WTC11 (cell line): ENCODE data around the gene TMED5. TPM values are rescaled to one million over a fixed set of nuclear protein-coding genes. Genes with fewer than 3 reads are reported as not detected.

Experiments
- ATAC-seq: fragments of 200-7000 bp; cut with Tn5 transposase; 2 replicates; pipeline ENCODE4 v1.10.0; 2021; ENCODE audit warnings: mild to moderate bottlenecking, moderate library complexity
- CTCF ChIA-PET: fragments of 300-600 bp; sonication (Branson Sonifier 250); formaldehyde crosslinking; loops from one replicate; lab custom pipeline; 2021; ENCODE audit warnings: antibody characterized with exemption; lab: Charles Lee
- POLR2A ChIA-PET: fragments of 350-600 bp; sonication (Branson Sonifier 250); formaldehyde crosslinking; loops from one replicate; lab custom pipeline; 2021; ENCODE audit warnings: antibody characterized with exemption; lab: Charles Lee
- DNase-seq: peaks from one replicate; pipeline ENCODE4 v3.0.0; 2021; ENCODE audit warnings: low spot score
- H3K27ac Mint-ChIP-seq: 2 replicates; pipeline ENCODE4 v1.8.0; 2021; ENCODE audit warnings: mixed read lengths
- H3K27me3 Mint-ChIP-seq: 2 replicates; pipeline ENCODE4 v1.8.0; 2021; ENCODE audit warnings: low read depth, mild to moderate bottlenecking, moderate library complexity, mixed read lengths
- H3K36me3 Mint-ChIP-seq: 2 replicates; pipeline ENCODE4 v1.8.0; 2021; ENCODE audit warnings: mixed read lengths
- H3K4me1 Mint-ChIP-seq: 2 replicates; pipeline ENCODE4 v1.8.0; 2022; ENCODE audit warnings: mixed read lengths
- H3K4me3 Mint-ChIP-seq: 2 replicates; pipeline ENCODE4 v1.8.0; 2021; ENCODE audit warnings: mild to moderate bottlenecking, moderate library complexity, mixed read lengths
- H3K9me3 Mint-ChIP-seq: 2 replicates; pipeline ENCODE4 v1.8.0; 2021; ENCODE audit warnings: mixed read lengths
- ATF1 ChIP-seq: sonication (generic); formaldehyde crosslinking; IDR thresholded peaks from 2 replicates; pipeline ENCODE4 v1.8.1; 2023; ENCODE audit warnings: mild to moderate bottlenecking, moderate library complexity, missing genetic modification reagents
- CREB1 ChIP-seq: sonication (generic); formaldehyde crosslinking; IDR thresholded peaks from 2 replicates; pipeline ENCODE4 v1.8.0; 2023; ENCODE audit warnings: mild to moderate bottlenecking, missing genetic modification reagents
- ELF4 ChIP-seq: sonication (generic); formaldehyde crosslinking; IDR thresholded peaks from 2 replicates; pipeline ENCODE4 v1.8.1; 2022; ENCODE audit warnings: low read depth, mild to moderate bottlenecking, moderate library complexity, missing genetic modification reagents
- ESRRA ChIP-seq: sonication (generic); formaldehyde crosslinking; IDR thresholded peaks from 2 replicates; pipeline ENCODE4 v1.8.1; 2022; ENCODE audit warnings: mild to moderate bottlenecking, missing genetic modification reagents, borderline replicate concordance
- GTF2I ChIP-seq: fragments of 250-450 bp; sonication (Bioruptor Pico); conservative IDR thresholded peaks from 2 replicates; pipeline ENCODE4 v1.4.0; 2021; ENCODE audit warnings: mild to moderate bottlenecking
- HMGA2 ChIP-seq: fragments of 250-450 bp; sonication (Bioruptor Pico); IDR thresholded peaks from 2 replicates; pipeline ENCODE4 v1.4.0; 2021; ENCODE audit warnings: mild to moderate bottlenecking, moderate library complexity
- JAZF1 ChIP-seq: fragments of 250-450 bp; sonication (Bioruptor Pico); IDR thresholded peaks from 2 replicates; pipeline ENCODE4 v1.9.0; 2021; ENCODE audit warnings: moderate library complexity, mild to moderate bottlenecking, inconsistent platforms
- MXD4 ChIP-seq: fragments of 250-450 bp; sonication (Bioruptor Pico); IDR thresholded peaks from 2 replicates; pipeline ENCODE4 v1.8.0; 2021; ENCODE audit warnings: mild to moderate bottlenecking, moderate library complexity, borderline replicate concordance
- NFE2L1 ChIP-seq: sonication (generic); formaldehyde crosslinking; IDR thresholded peaks from 2 replicates; pipeline ENCODE4 v1.8.1; 2023; ENCODE audit warnings: missing genetic modification reagents
- NR1H2 ChIP-seq: sonication (generic); formaldehyde crosslinking; IDR thresholded peaks from 2 replicates; pipeline ENCODE4 v1.9.0; 2021; ENCODE audit warnings: mild to moderate bottlenecking, moderate library complexity, missing genetic modification reagents
- OVOL2 ChIP-seq: fragments of 250-450 bp; sonication (Bioruptor Pico); IDR thresholded peaks from 2 replicates; pipeline ENCODE4 v1.9.0; 2021; ENCODE audit warnings: mild to moderate bottlenecking, borderline replicate concordance
- RELA ChIP-seq: sonication (generic); formaldehyde crosslinking; IDR thresholded peaks from 2 replicates; pipeline ENCODE4 v1.8.1; 2022; ENCODE audit warnings: missing genetic modification reagents, mild to moderate bottlenecking, borderline replicate concordance
- ZNF121 ChIP-seq: sonication (generic); formaldehyde crosslinking; IDR thresholded peaks from 2 replicates; pipeline ENCODE4 v1.8.0; 2023; ENCODE audit warnings: missing genetic modification reagents
- ZNF138 ChIP-seq: sonication (generic); formaldehyde crosslinking; conservative IDR thresholded peaks from 2 replicates; pipeline ENCODE4 v1.8.1; 2022; ENCODE audit warnings: mild to moderate bottlenecking, moderate library complexity, missing genetic modification reagents
- ZNF232 ChIP-seq: sonication (generic); formaldehyde crosslinking; IDR thresholded peaks from 2 replicates; pipeline ENCODE4 v1.8.0; 2022; ENCODE audit warnings: mild to moderate bottlenecking, missing genetic modification reagents
- ZNF423 ChIP-seq: fragments of 250-450 bp; sonication (Bioruptor Pico); IDR thresholded peaks from 2 replicates; pipeline ENCODE4 v2.1.2; 2022; ENCODE audit warnings: mild to moderate bottlenecking, moderate library complexity
- ZNF671 ChIP-seq: fragments of 250-450 bp; sonication (Bioruptor Pico); IDR thresholded peaks from 2 replicates; pipeline ENCODE4 v1.8.0; 2021; ENCODE audit warnings: mild to moderate bottlenecking
- total RNA-seq: library from RNA; stranded (reverse); gene quantifications from 3 replicates; pipeline ENCODE4 v1.2.3, GENCODE V29; 2021
- TF ChIP-seq, protein P1 (sequence below): sonication (generic); formaldehyde crosslinking; IDR thresholded peaks from 2 replicates; pipeline ENCODE4 v1.8.1; 2022; ENCODE audit warnings: mild to moderate bottlenecking, moderate library complexity, missing genetic modification reagents
- TF ChIP-seq, protein P2 (sequence below): sonication (generic); formaldehyde crosslinking; IDR thresholded peaks from 2 replicates; pipeline ENCODE4 v1.8.0; 2023; ENCODE audit warnings: missing genetic modification reagents, mild to moderate bottlenecking, borderline replicate concordance
- TF ChIP-seq, protein P3 (sequence below): fragments of 250-450 bp; sonication (Bioruptor Pico); conservative IDR thresholded peaks from 2 replicates; pipeline ENCODE4 v1.9.0; 2021; ENCODE audit warnings: mild to moderate bottlenecking
- TF ChIP-seq, protein P4 (sequence below): sonication (generic); formaldehyde crosslinking; IDR thresholded peaks from 2 replicates; pipeline ENCODE4 v1.8.0; 2022; ENCODE audit warnings: mild to moderate bottlenecking, missing genetic modification reagents
- TF ChIP-seq, protein P5 (sequence below): sonication (generic); formaldehyde crosslinking; IDR thresholded peaks from 2 replicates; pipeline ENCODE4 v1.8.1; 2023; ENCODE audit warnings: mild to moderate bottlenecking, missing genetic modification reagents, moderate library complexity
- TF ChIP-seq, protein P6 (sequence below): sonication (generic); formaldehyde crosslinking; IDR thresholded peaks from 2 replicates; pipeline ENCODE4 v1.8.1; 2023; ENCODE audit warnings: mild to moderate bottlenecking, missing genetic modification reagents, borderline replicate concordance

TMED5 gene
- total RNA-seq, 1 experiment from 2014 or later = 28.5 TPM

DNA sequence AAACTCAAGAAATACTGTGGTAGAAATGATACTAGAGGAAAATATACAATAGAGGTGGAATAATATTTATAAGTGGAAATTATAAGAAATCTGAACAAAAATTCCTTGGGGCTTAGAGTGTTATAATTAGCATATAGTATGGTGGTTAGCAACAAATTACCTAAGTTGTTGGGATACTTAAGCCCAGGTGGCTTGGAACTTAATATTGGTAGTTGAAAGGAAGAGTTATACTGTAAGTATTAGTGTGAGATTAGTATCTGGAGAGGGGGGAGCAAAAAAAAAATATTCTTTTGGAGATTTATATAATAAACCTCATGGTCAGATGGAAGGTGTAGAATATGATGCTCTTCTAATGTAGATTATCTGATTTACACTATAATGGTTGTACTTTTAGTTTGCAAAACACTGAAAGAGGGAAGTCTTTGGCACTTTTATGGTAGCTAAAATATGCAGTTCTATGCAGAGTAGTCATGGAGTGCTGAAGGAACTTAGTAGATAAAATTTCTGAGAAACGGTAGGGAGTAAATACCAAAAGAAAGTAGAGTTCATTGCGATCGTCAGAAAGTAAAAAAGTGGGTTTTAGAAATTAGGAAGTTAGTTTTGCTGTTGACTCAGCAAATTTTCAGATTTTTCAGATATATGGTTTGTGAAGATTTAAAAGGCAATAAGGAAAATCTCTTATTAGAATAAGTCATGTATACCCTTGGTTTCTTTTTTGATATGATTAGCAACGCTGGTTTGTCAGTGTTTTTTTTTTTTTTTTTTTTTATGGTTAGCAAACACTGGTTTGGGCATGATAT, 55.5 kb downstream of the TMED5 start:
- Mint-ChIP-seq H3K27me3 (no peaks in the 10 kb centered on the region), H3K4me1 (peaks cover 44% of the 10 kb centered on the region), H3K36me3 (peaks cover 27% of the 10 kb centered on the region), H3K27ac (peak overlapping the region; percentile 79), H3K9me3 (no peaks in the 10 kb centered on the region), H3K4me3 (peak overlapping the region; percentile 56)
- TF ChIP-seq, protein P1, sequence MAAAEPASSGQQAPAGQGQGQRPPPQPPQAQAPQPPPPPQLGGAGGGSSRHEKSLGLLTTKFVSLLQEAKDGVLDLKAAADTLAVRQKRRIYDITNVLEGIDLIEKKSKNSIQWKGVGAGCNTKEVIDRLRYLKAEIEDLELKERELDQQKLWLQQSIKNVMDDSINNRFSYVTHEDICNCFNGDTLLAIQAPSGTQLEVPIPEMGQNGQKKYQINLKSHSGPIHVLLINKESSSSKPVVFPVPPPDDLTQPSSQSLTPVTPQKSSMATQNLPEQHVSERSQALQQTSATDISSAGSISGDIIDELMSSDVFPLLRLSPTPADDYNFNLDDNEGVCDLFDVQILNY = no peak
- TF ChIP-seq OVOL2 (CRISPR knock-in tag) = no peak
- TF ChIP-seq RELA = no peak
- TF ChIP-seq, protein P2, sequence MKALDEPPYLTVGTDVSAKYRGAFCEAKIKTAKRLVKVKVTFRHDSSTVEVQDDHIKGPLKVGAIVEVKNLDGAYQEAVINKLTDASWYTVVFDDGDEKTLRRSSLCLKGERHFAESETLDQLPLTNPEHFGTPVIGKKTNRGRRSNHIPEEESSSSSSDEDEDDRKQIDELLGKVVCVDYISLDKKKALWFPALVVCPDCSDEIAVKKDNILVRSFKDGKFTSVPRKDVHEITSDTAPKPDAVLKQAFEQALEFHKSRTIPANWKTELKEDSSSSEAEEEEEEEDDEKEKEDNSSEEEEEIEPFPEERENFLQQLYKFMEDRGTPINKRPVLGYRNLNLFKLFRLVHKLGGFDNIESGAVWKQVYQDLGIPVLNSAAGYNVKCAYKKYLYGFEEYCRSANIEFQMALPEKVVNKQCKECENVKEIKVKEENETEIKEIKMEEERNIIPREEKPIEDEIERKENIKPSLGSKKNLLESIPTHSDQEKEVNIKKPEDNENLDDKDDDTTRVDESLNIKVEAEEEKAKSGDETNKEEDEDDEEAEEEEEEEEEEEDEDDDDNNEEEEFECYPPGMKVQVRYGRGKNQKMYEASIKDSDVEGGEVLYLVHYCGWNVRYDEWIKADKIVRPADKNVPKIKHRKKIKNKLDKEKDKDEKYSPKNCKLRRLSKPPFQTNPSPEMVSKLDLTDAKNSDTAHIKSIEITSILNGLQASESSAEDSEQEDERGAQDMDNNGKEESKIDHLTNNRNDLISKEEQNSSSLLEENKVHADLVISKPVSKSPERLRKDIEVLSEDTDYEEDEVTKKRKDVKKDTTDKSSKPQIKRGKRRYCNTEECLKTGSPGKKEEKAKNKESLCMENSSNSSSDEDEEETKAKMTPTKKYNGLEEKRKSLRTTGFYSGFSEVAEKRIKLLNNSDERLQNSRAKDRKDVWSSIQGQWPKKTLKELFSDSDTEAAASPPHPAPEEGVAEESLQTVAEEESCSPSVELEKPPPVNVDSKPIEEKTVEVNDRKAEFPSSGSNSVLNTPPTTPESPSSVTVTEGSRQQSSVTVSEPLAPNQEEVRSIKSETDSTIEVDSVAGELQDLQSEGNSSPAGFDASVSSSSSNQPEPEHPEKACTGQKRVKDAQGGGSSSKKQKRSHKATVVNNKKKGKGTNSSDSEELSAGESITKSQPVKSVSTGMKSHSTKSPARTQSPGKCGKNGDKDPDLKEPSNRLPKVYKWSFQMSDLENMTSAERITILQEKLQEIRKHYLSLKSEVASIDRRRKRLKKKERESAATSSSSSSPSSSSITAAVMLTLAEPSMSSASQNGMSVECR (CRISPR knock-in tag) = no peak
- TF ChIP-seq ZNF423 (CRISPR knock-in tag) = no peak
- TF ChIP-seq, protein P3, sequence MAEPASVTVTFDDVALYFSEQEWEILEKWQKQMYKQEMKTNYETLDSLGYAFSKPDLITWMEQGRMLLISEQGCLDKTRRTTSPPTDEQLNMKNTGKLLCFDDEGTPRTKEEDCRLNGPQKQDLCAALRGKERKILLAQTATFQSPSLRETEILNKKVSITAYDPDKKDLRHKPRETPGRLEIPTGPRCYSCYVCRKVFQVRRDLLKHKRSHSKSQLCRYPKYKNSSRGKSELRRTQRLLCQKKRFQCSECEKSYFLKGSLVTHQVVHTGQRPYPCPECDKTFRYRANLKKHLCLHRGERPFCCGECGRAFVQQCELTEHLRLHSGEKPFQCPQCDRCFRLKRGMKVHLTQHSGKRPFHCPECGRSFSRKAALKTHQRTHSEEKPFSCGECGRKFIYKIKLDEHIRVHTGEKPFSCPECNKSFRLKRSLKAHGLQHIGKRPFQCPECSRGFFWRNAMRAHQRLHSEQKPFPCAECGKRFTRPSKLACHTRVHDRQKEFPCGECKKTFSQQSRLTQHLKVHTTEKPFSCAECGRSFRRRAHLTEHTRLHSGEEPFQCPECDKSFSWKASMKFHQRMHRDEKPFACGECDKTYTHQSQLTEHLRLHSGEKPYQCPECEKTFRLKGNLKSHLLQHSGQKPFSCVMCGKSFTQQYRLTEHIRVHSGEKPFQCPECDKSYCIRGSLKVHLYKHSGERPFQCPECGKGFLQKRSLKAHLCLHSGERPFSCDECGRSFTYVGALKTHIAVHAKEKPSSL (CRISPR knock-in tag) = no peak
- TF ChIP-seq ZNF671 = no peak
- TF ChIP-seq ZNF138 (CRISPR knock-in tag) = no peak
- TF ChIP-seq JAZF1 (CRISPR knock-in tag) = no peak
- TF ChIP-seq ESRRA (CRISPR knock-in tag) = no peak
- no peak for TF ChIP-seq ELF4 (CRISPR knock-in tag)
- ChIA-PET POLR2A (no interaction called here), CTCF (interaction anchor here (1.0 kb wide), 2 partner anchors 14 to 44 kb away, joined by 3 read pairs; no protein-coding TSS in a partner anchor)
- no peak for DNase-seq
- ATAC-seq = peak; percentile 74

DNA sequence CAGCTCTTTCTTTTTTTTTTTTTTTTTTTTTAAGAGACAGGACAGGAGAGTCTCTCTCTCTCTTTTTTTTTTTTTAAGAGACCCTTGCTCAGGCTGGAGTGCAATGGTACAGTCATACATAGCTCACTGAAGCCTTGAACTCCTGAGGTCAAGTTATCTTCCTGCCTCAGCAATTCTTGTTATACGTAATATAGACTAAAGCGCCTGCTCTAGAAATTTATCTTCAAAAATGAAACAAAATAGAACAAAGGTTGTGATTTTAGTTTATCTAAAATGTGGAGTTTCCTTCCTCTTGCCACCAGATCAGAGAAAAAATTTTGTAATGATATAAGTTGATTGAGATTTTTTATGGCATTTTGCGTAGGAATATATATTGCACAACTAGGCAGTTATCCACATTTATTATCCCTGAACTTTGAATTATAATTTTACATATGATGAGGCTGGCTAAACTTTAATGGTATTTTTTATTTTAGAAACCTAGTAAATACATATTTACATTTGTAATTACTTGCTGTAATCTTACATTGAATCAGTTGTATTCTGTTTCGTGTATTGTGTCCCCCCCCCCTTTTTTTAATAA, 56.9 kb downstream of the TMED5 start:
- Mint-ChIP-seq H3K27ac (no peak overlapping the region), H3K4me3 (no peak overlapping the region), H3K4me1 (peaks cover 44% of the 10 kb centered on the region), H3K9me3 (no peaks in the 10 kb centered on the region), H3K27me3 (no peaks in the 10 kb centered on the region), H3K36me3 (peaks cover 36% of the 10 kb centered on the region)
- DNase-seq (no peak), ATAC-seq (no peak; the same call in 1 of the 2 replicates)
- ChIA-PET CTCF (interaction anchor here (0.6 kb wide), 1 partner anchor 115 kb away, joined by 4 read pairs; no protein-coding TSS in a partner anchor), POLR2A (interaction anchor here (0.6 to 1.0 kb wide), 2 partner anchors 15 to 43 kb away, joined by 3 to 7 read pairs; no protein-coding TSS in a partner anchor)
- no peak for TF ChIP-seq ZNF121 (CRISPR knock-in tag)
- TF ChIP-seq, protein P4, sequence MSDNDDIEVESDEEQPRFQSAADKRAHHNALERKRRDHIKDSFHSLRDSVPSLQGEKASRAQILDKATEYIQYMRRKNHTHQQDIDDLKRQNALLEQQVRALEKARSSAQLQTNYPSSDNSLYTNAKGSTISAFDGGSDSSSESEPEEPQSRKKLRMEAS (CRISPR knock-in tag) = no peak
- no peak for TF ChIP-seq CREB1 (CRISPR knock-in tag)
- no peak for TF ChIP-seq NFE2L1 (CRISPR knock-in tag)
- no peak for TF ChIP-seq NR1H2 (CRISPR knock-in tag)
- no peak for TF ChIP-seq MXD4 (CRISPR knock-in tag)
- TF ChIP-seq ZNF232 = no peak
- TF ChIP-seq, protein P5, sequence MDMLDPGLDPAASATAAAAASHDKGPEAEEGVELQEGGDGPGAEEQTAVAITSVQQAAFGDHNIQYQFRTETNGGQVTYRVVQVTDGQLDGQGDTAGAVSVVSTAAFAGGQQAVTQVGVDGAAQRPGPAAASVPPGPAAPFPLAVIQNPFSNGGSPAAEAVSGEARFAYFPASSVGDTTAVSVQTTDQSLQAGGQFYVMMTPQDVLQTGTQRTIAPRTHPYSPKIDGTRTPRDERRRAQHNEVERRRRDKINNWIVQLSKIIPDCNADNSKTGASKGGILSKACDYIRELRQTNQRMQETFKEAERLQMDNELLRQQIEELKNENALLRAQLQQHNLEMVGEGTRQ (CRISPR knock-in tag) = no peak
- no peak for TF ChIP-seq GTF2I (CRISPR knock-in tag)
- TF ChIP-seq, protein P6, sequence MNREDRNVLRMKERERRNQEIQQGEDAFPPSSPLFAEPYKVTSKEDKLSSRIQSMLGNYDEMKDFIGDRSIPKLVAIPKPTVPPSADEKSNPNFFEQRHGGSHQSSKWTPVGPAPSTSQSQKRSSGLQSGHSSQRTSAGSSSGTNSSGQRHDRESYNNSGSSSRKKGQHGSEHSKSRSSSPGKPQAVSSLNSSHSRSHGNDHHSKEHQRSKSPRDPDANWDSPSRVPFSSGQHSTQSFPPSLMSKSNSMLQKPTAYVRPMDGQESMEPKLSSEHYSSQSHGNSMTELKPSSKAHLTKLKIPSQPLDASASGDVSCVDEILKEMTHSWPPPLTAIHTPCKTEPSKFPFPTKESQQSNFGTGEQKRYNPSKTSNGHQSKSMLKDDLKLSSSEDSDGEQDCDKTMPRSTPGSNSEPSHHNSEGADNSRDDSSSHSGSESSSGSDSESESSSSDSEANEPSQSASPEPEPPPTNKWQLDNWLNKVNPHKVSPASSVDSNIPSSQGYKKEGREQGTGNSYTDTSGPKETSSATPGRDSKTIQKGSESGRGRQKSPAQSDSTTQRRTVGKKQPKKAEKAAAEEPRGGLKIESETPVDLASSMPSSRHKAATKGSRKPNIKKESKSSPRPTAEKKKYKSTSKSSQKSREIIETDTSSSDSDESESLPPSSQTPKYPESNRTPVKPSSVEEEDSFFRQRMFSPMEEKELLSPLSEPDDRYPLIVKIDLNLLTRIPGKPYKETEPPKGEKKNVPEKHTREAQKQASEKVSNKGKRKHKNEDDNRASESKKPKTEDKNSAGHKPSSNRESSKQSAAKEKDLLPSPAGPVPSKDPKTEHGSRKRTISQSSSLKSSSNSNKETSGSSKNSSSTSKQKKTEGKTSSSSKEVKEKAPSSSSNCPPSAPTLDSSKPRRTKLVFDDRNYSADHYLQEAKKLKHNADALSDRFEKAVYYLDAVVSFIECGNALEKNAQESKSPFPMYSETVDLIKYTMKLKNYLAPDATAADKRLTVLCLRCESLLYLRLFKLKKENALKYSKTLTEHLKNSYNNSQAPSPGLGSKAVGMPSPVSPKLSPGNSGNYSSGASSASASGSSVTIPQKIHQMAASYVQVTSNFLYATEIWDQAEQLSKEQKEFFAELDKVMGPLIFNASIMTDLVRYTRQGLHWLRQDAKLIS = no peak
- TF ChIP-seq HMGA2 (CRISPR knock-in tag) = no peak
- TF ChIP-seq ATF1 (CRISPR knock-in tag) = no peak
